ENCODE results near the gene S100A13. TPM values are rescaled to one million over a fixed set of nuclear protein-coding genes. Genes with fewer than 3 reads are reported as not detected.

Gene S100A13
- total and polyA plus RNA-seq, 8 donors: 18.7 to 271 (median 43.1) TPM

DNA sequence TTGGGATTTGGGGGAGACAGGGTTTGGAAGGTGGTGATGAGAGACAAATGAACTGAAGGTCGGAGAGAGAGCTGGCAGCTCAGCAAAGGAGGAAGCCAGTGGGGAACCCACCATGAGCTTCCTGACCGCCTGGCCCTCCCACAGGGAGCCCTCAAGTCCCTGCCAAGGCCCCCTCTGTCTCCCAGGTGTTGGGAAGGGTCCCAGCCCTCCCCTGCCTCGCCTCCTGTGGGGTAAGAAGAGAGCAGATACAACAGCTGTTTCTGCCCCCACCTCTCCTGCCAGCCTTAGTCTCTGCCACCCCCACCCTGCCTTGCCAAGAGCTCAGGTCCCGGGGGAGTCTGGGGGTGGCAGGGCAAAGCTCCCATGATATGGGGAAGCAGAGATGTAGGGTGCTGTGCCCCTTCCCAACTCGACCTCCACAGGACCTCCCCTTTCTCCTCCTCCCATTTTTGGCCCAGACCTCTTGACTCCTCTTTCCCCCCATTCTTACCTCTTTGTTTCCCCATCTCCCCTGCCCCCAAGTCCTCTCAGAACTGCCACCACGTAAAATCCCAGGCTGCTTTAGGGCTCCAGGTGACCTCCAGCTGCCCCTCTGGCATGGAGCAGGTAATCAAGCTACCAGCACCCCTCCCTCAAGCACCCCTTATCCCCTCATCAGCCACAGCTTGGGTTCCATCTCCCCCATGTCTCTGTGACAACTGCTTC lies 1.5 kb upstream of the S100A13 start:
- WGBS, 5 donors: 81 to 90% (median 82%) methylated on average over 5 to 6 of the region's 6 CpGs
- TF ChIP-seq CTCF (IDR thresholded peaks at IDR 0.05) (no peak), POLR2A (IDR thresholded peaks at IDR 0.05) (no peak), POLR2AphosphoS5 (IDR thresholded peaks at IDR 0.05) (no peak), EP300 (IDR thresholded peaks at IDR 0.05) (no peak)
- H3K27me3 ChIP-seq: no peaks in the 10 kb centered on the region
- H3K27ac ChIP-seq: peak overlapping the region; percentile 12 to 90 (median 88)
- peaks cover 0 to 14% (median under 1%) of the 10 kb centered on the region in 4 donors for H3K36me3 ChIP-seq
- no peaks in the 10 kb centered on the region for H3K9me3 ChIP-seq
- no peak overlapping the region for H3K4me3 ChIP-seq
- peaks cover 30 to 69% (median 44%) of the 10 kb centered on the region in 4 donors for H3K4me1 ChIP-seq
- intact Hi-C loops (cut with DNase I; ENCODE audit: low total_unique reads): no loop called here
- DNase-seq: peak in 1 of 2 donors; percentile 13

GRCh38 chr1:153627715-153628626 lies 666 bp upstream of the S100A13 start, which contains the start of gene S100A1:
Gene S100A1 (plus strand): TSS chr1:153628434. CDS start chr1:153630522, 2,088 bp downstream.
- WGBS, 5 donors: 20 to 63% (median 52%) methylated on average over 2 to 10 of the region's 10 CpGs
- H3K36me3 ChIP-seq: peaks cover 0 to 19% (median 6%) of the 10 kb centered on the region in 4 donors

DNA sequence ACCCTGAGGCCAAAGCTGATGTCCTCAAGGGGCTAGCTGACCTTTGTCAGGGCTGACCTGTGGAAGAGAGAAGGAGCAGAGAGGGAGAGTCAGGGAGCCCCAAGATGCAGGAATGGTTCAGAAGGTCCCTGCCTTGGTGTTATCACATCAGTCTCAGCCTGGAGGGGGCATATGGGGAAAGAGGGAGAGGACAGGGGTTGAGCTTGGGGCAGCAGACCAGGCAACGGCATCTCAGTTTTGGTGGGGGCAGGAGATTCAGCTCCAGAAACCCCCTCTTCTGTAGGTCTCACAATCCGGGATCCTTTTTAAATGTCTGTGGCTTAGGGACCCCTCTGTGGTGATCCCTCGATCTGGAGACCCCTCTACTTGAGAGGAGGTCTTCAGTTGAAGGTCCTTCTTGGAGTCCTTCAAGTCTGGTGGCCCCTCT lies 815 bp downstream of the S100A13 start:
- Histone ChIP-seq H3K27ac (peak overlapping the region; percentile 76 to 90 (median 88)), H3K4me1 (peaks cover 21 to 62% (median 39%) of the 10 kb centered on the region in 4 donors), H3K36me3 (peaks cover 0 to 24% (median 11%) of the 10 kb centered on the region in 4 donors), H3K9me3 (no peaks in the 10 kb centered on the region), H3K27me3 (no peaks in the 10 kb centered on the region), H3K4me3 (peak overlapping the region; percentile 41 to 59 (median 51))
- TF ChIP-seq POLR2A (IDR thresholded peaks at IDR 0.05): no peak
- no peak for TF ChIP-seq POLR2AphosphoS5 (IDR thresholded peaks at IDR 0.05)
- TF ChIP-seq EP300 (IDR thresholded peaks at IDR 0.05): no peak
- TF ChIP-seq CTCF (IDR thresholded peaks at IDR 0.05): no peak
- DNase-seq: peak in 1 of 2 donors; percentile 7
- WGBS, 5 donors: 46 to 68% (median 61%) methylated on average over 3 of the region's 3 CpGs
- intact Hi-C loops (cut with DNase I; ENCODE audit: low total_unique reads): no loop called here

More at GRCh38 chr1:153627715-153628626, 666 bp upstream of the S100A13 start, which contains the start of gene S100A1:
- H3K4me1 ChIP-seq: peaks cover 23 to 71% (median 43%) of the 10 kb centered on the region in 4 donors
- H3K27ac ChIP-seq: peak within 1 kb of the TSS; percentile 76 to 90 (median 88)
- no peaks in the 10 kb centered on the region for H3K9me3 ChIP-seq
- TF ChIP-seq POLR2A (IDR thresholded peaks at IDR 0.05): no peak
- TF ChIP-seq CTCF (IDR thresholded peaks at IDR 0.05): peak in 3 of 7 experiments; percentile 2 to 24 (median 8)
- no peaks in the 10 kb centered on the region for H3K27me3 ChIP-seq
- intact Hi-C loops (cut with DNase I; ENCODE audit: low total_unique reads): no loop called here
- peak within 1 kb of the TSS; percentile 41 to 59 (median 51) for H3K4me3 ChIP-seq
- peak in 1 of 2 donors; percentile 44 for DNase-seq
